Mesodermal cell (in vitro differentiated cells): Measurements from ENCODE around the gene SSTR3.
"Not testable (repeated sequence)": the region's sequence is repeated elsewhere in the genome, so short reads cannot be mapped to it uniquely, and the experiment has no call there.

Source experiments
- H3K27ac ChIP-seq: 2 replicates; pipeline ENCODE4 v1.7.0; 2013; ENCODE audit warnings: mild to moderate bottlenecking, low read depth, low read length, moderate library complexity; ENCODE audit not compliant: severe bottlenecking
- H3K36me3 ChIP-seq: 2 replicates; pipeline ENCODE4 v1.7.1; 2013; ENCODE audit warnings: mild to moderate bottlenecking, low read length, moderate library complexity; ENCODE audit not compliant: control insufficient read depth, insufficient read depth
- H3K4me1 ChIP-seq: one replicate; pipeline ENCODE4 v1.7.1; 2013; ENCODE audit warnings: mild to moderate bottlenecking, low read length; ENCODE audit not compliant: insufficient read depth, control insufficient read depth, poor library complexity, severe bottlenecking
- H3K4me3 ChIP-seq: 2 replicates; pipeline ENCODE4 v1.7.0; 2013; ENCODE audit warnings: low read length, control low read depth, mild to moderate bottlenecking; ENCODE audit not compliant: insufficient read depth, poor library complexity, severe bottlenecking; ENCODE audit errors: extremely low read depth
- H3K9me3 ChIP-seq: 2 replicates; pipeline ENCODE4 v1.7.1; 2013; ENCODE audit warnings: mild to moderate bottlenecking, low read length, moderate library complexity; ENCODE audit not compliant: control insufficient read depth
- WGBS, 2 experiments: methylation state at CpG; one replicate each; pipeline ENCODE4 v1.1.5; 2013; ENCODE audit warnings: missing lambda C conversion rate in 2 of 2; ENCODE audit not compliant: insufficient coverage in 2 of 2; 5-methylcytosine and 5-hydroxymethylcytosine counted together

SSTR3 gene

DNA sequence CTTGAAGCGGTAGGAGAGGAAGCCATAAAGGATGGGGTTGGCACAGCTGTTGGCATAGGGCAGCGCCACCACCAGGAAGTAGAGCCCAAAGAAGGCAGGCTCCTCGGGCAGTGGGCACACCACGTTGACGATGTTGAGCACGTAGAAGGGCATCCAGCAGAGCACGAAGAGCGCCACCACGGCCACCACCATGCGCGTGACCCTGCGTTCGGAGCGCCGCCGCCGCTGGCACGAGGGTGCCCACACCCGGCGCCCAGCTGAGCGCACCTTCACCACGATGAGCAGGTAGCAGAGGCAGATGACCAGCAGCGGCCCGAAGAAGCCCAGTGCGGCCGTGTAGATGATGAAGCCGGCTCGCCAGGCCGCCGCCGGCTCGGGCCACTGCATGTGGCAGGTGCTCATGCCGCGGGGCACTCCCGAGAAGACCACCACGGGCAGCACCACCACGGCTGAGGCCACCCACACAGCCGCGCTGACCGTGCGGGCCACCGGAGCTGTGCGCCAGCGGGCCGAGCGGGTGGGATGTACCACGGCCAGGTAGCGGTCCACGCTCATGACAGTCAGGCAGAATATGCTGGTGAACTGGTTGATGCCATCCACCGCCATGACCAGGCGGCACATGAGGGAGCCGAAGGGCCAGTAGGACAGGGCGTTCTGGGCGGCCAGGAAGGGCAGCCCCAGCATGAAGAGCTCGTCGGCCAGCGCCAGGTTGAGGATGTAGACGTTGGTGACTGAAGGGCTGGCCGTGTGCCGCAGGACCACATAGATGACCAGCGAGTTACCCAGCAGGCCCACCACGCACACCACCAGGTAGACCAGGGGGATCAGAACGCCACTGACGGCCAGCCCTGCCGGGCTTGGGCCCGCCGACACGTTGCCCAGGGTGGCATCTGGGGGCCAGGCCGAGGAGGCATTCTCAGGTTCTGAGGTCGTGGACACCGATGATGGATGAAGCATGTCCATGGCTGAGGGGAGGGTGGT, 5.1 kb downstream of the SSTR3 start:
- WGBS, 2 experiments: 94 to 95% methylated on average over 64 to 67 of the region's 71 CpGs
- Histone ChIP-seq H3K4me1 (no peaks in the 10 kb centered on the region), H3K9me3 (no peaks in the 10 kb centered on the region), H3K27ac (no peak overlapping the region), H3K4me3 (no peak overlapping the region), H3K36me3 (no peaks in the 10 kb centered on the region)

DNA sequence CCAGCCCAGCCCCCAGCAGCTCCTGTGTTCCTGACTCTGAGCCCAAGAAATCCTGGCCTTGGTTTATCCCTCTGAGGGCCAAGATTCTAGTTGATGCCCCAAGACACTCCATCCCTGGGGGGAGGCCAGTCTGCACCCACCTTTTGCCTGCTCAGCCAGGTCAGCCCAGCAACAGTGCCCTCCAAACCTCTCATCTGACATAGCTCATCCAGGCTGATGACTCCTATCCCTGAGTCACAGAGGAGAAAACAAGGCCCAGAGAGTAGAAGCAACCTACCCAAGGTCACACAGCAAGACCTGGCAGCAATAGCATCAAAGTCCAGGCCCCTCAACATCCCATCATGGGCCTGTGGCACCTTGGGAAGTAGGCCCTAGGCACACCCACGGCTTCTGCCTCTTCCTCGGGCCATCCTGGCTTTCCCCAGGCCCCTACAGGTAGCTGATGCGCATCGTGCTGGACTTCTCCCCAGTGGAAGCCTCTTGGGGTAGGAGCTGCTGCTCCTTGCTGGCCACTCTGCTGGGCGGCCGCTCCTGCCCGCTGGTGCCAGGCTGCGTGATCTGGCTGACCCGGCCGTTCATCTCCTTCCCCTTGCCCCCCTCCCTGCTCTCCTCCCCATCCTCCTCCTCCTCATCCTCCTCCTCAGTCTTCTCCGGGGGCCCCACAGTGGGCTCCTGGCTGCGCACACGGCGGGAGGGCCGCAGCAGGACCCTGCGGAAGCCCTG, 6.0 kb downstream of the SSTR3 start:
- WGBS, 2 experiments: 92 to 98% methylated on average over 7 to 15 of the region's 16 CpGs
- H3K27ac ChIP-seq: no peak overlapping the region
- H3K9me3 ChIP-seq: no peaks in the 10 kb centered on the region
- no peaks in the 10 kb centered on the region for H3K36me3 ChIP-seq
- H3K4me1 ChIP-seq: no peaks in the 10 kb centered on the region
- H3K4me3 ChIP-seq: no peak overlapping the region

DNA sequence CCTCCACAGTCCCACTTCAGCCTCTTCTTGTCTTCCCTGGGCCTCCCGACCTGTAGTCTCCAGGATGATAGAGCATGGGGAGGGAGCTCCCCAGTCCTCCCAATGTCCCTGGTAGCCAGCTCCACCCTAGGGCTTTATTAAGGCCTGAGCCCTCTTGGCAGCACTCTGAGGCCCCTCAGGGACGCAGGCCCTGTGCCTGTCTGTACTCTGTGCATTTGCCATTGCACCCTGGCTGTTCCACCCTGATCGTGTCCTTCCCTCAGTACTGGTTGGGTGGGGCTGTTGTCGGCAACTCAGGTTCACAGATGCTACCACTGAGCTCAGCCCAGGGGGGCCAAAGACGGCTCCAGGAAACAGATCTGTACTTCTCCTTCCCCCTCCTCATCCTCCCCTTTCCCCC, 7.2 kb downstream of the SSTR3 start:
- H3K9me3 ChIP-seq: no peaks in the 10 kb centered on the region
- no peak overlapping the region for H3K27ac ChIP-seq
- no peaks in the 10 kb centered on the region for H3K4me1 ChIP-seq
- WGBS, 2 experiments: 80 to 89% methylated on average over 2 to 5 of the region's 5 CpGs
- H3K4me3 ChIP-seq: no peak overlapping the region
- no peaks in the 10 kb centered on the region for H3K36me3 ChIP-seq

DNA sequence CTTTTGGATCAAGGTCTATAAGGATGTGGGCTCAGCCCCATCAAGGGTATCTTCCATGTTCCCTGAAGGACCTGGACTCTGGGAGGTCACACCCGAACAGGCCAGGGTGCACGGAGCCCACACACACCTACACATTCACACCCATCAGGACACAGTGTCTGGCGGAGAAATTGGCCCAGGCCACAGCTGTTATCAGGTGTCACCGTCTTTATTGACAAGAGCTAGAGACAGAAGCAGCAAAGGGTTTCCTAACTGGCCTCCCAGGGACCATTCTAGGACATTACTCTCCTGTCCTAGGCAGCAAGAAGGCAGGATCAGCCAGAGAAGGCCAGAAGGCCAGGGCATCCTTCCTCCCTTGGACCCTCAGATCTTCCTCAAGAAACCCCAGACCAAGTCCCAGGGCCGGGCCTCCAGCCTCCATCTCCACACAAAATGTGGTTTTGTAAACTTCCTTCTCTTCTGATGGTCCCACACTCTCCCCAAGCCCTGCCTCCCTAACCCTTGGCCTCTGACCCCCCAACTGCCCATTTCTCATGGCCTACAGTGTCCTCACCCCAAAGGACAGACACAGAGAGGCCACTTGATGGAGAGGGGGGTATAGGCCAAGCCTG, 8.1 kb downstream of the SSTR3 start:
- H3K36me3 ChIP-seq: no peaks in the 10 kb centered on the region
- no peaks in the 10 kb centered on the region for H3K4me1 ChIP-seq
- no peaks in the 10 kb centered on the region for H3K9me3 ChIP-seq
- H3K27ac ChIP-seq: no peak overlapping the region
- 87 to 100% methylated on average over 2 to 3 of the region's 5 CpGs for WGBS, 2 experiments
- no peak overlapping the region for H3K4me3 ChIP-seq

DNA sequence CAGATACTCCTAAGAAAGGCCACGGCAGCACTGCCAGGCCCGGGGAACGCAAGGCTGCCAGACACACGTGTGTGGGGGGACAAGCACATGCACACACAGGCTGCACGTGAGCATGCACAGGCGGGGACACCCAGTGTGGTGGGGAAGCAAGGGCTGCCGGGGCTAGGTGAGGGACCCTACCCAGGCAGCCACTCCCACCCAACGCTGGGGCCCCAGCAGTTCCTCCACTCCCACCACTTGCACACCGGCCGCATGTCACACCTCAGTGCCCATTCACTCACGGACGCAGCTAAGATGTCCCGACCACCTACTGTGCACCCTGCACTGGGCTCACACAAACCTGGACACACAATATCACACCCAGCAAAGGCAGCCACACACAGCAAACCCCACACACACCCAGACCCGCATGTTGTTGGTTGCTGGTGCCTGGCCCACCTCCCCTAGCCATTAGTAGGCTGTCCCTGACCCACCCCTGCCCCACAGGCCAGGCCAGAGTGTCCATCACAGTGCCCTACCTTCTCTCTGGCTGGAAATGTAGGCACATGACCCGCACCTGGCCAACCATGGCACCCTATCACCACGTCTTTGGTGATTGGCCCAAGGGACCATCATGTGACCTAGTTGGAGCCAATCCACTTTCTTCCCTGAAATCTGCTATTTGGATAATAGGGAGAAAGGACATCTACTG, 8.8 kb downstream of the SSTR3 start:
- Histone ChIP-seq H3K4me1 (no peaks in the 10 kb centered on the region), H3K4me3 (no peak overlapping the region), H3K27ac (no peak overlapping the region), H3K9me3 (no peaks in the 10 kb centered on the region), H3K36me3 (no peaks in the 10 kb centered on the region)
- 84 to 92% methylated on average over 14 to 16 of the region's 16 CpGs for WGBS, 2 experiments

DNA sequence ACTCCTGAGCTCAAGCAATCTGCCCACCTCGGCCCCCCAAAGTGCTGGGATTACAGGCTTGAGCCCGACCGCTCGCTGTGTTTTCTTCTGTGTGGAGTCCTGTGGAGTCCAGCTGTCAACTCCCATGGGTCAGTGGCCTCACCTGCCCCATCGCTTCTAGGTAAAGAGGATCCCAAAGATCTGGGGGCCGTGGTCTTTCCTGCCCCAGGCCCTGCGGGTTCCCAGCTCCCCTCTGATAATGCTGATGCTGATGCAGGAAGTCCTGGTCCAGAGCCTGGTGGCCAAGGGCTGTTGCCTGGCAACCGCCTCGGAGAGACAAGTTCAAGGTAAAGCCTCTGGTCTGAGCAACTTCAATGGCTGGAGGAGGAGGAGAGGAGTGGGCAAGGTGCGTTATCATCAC, 9.6 kb downstream of the SSTR3 start:
- Histone ChIP-seq H3K4me1 (peaks cover 4% of the 10 kb centered on the region), H3K9me3 (no peaks in the 10 kb centered on the region)
- 89 to 90% methylated on average over 9 of the region's 10 CpGs for WGBS, 2 experiments

DNA sequence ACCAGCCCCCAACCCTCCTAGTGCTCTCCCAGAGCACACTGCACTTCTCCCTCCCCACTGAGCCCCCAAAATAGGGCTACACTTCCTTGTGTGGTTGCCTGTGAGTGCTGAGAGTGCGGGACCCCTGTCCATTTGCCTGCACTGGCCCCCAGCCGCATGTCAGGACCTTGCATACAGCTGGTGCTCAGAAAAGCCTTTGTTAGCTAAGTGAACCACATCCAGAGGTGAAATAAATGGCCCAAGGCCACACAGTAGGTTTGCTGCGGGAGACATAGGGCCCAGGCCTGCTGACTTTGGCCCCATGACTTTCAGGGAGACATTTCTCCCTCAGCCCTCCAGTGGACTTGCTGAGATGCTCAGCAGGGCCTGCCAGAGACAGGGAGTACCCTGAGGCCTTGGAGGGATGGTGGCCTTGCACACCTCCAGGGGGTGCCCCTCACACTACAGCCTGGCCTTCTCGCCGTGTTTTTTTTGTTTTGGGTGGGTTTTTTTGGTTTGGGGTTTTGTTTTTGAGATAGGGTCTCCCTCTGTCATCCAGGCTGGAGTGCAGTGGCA, 10.2 kb downstream of the SSTR3 start:
- no peaks in the 10 kb centered on the region for H3K36me3 ChIP-seq
- no peak overlapping the region for H3K27ac ChIP-seq
- no peak overlapping the region for H3K4me3 ChIP-seq
- no peaks in the 10 kb centered on the region for H3K9me3 ChIP-seq
- H3K4me1 ChIP-seq: peaks cover 8% of the 10 kb centered on the region
- WGBS, 2 experiments: 97 to 100% methylated on average over 3 of the region's 5 CpGs

More for the DNA sequence above, 9.6 kb downstream of the SSTR3 start:
- Histone ChIP-seq H3K27ac (no peak overlapping the region), H3K4me3 (no peak overlapping the region), H3K36me3 (no peaks in the 10 kb centered on the region)

DNA sequence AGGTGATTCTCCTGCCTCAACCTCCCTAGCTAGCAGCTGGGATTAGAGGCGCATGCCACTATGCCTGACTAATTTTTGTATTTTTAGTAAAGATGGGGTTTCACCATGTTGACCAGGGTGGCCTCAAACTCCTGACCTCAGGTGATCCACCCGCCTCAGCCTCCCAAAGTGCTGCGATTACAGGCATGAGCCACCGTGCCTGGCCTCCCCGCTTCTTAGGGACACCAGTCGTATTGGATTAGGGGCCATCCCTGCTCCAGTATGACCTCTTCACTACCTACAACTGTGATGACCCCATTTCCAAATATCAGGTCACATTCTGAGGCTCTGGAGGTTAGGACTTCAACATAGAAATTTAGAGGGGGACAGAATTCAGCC, 10.8 kb downstream of the SSTR3 start:
- not testable (repeated sequence) for H3K4me3 ChIP-seq, H3K27ac ChIP-seq, H3K36me3 ChIP-seq, H3K9me3 ChIP-seq, H3K4me1 ChIP-seq
- 91 to 96% methylated on average over 3 to 5 of the region's 6 CpGs for WGBS, 2 experiments

DNA sequence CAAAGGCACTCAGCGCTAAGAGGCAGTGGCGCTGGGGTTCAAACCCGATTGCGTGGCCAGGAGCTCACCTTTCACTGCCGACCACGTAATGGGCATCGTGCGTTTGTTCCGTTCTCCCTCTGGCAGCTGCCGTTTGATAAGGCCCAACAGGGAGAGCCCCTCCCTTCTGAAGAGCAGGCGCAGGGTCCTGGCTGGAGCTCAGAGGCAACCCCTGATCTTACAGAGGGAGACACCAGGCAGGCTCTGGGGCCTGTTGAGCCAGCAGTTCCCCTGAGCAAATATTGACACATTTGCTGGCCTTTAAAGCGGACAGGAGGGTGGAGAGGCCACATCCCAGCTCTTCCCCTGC, 12.5 kb downstream of the SSTR3 start:
- Histone ChIP-seq H3K4me1 (peaks cover 8% of the 10 kb centered on the region), H3K4me3 (no peak overlapping the region), H3K27ac (no peak overlapping the region), H3K9me3 (no peaks in the 10 kb centered on the region), H3K36me3 (no peaks in the 10 kb centered on the region)
- WGBS, 2 experiments: 49% methylated on average over 11 of the region's 12 CpGs

DNA sequence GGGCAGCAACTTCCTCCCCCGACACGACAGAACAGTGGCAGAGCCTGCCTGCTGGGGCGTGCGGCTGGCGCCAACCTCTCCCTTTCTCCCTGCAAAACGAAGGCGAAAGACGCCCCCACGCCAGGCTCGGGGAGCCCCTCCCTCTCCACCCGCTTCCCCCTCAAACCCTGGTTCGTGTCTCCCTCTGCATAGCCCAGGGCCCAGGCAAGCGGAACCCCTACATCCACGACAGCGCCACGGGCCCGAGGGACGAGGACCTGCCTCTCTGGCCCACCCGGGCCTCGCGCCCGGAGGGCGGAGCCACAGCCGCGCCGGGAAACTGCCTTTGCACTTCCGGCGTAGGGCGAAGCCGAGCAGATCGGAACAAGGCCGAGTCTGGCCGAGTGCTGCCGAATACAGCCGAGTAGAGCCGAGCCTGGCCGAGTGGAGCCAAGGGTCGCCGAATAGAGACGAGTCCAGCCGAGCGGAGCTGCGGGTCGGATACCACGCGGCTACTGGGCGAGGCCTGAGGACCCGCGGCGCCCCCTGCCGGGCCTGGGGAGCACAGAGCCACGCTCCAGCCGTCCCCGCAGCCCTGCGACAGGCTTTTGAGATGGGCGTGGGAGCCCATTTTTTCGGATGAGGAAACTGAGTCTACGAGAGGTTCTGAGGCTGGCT, 13.0 kb downstream of the SSTR3 start:
- WGBS, 2 experiments: 2% methylated on average over 46 to 50 of the region's 58 CpGs
- peak overlapping the region; percentile 89 for H3K27ac ChIP-seq
- H3K4me1 ChIP-seq: peaks cover 8% of the 10 kb centered on the region
- H3K9me3 ChIP-seq: no peaks in the 10 kb centered on the region
- H3K4me3 ChIP-seq: peak overlapping the region; percentile 65
- H3K36me3 ChIP-seq: no peaks in the 10 kb centered on the region
